ENCODE results near the gene ARMC5.

- no peak for TF ChIP-seq CTCF (conservative IDR thresholded peaks at IDR 0.05)
- TF ChIP-seq EZH2 (IDR thresholded peaks at IDR 0.05; ENCODE audit: low read depth) = no peak
Observed at GRCh38 chr16:31476303-31477219, 17.3 kb downstream of the ARMC5 start.
